ENCODE data around the gene TBX15.

GRCh38 chr1:118958140-118958539 lies 30.0 kb downstream of the TBX15 start:
- TF ChIP-seq, protein P1, sequence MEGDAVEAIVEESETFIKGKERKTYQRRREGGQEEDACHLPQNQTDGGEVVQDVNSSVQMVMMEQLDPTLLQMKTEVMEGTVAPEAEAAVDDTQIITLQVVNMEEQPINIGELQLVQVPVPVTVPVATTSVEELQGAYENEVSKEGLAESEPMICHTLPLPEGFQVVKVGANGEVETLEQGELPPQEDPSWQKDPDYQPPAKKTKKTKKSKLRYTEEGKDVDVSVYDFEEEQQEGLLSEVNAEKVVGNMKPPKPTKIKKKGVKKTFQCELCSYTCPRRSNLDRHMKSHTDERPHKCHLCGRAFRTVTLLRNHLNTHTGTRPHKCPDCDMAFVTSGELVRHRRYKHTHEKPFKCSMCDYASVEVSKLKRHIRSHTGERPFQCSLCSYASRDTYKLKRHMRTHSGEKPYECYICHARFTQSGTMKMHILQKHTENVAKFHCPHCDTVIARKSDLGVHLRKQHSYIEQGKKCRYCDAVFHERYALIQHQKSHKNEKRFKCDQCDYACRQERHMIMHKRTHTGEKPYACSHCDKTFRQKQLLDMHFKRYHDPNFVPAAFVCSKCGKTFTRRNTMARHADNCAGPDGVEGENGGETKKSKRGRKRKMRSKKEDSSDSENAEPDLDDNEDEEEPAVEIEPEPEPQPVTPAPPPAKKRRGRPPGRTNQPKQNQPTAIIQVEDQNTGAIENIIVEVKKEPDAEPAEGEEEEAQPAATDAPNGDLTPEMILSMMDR (IDR thresholded peaks at IDR 0.05) = no peak
- no peak for TF ChIP-seq POLR2A (IDR thresholded peaks at IDR 0.05)

Measured in thyroid gland (tissue), 4 donors.